GM21526 (cell line): ENCODE results near the gene DCUN1D3.

Source experiments
- ATAC-seq: cut with Tn5 transposase; IDR thresholded peaks from one replicate; pipeline ENCODE4 v1.9.1; 2021; ENCODE audit warnings: moderate library complexity; ENCODE audit not compliant: unreplicated experiment, low FRiP score

Gene DCUN1D3

GRCh38 chr16:20897253-20897897, 2.8 kb downstream of the DCUN1D3 start:
- ATAC-seq: no peak

GRCh38 chr16:20894388-20894787, 5.8 kb downstream of the DCUN1D3 start:
- ATAC-seq: no peak

DNA sequence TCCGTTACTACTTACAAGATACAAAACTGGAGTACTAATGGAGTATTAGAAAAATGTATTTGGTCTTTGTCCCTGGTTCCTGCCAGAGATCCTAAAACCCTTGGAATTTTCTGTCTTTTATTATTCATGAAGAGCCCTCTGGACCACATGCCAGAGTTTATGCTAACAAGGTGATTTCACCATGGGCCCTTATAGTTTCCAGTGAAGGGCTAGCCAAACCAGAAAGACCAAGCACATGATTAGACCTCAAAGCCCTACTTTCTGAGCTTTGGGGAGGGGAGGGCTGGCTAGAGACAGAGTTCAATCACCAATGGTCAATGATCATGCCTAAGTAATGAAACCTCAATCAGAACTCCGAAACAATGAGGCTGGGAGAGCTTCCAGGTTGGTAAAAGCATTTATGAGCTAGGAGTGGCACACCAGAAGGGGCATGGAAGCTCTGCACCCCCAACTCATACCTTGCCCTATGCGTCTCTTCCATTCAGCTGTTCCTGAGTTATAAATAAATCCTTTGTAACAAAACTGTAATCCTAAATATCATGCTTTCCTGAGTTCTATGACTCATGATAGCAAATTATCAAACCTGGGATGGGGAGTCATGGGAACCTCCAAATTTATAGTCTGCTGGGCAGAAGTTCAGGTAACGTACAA, 10.4 kb downstream of the DCUN1D3 start:
- no peak for ATAC-seq

DNA sequence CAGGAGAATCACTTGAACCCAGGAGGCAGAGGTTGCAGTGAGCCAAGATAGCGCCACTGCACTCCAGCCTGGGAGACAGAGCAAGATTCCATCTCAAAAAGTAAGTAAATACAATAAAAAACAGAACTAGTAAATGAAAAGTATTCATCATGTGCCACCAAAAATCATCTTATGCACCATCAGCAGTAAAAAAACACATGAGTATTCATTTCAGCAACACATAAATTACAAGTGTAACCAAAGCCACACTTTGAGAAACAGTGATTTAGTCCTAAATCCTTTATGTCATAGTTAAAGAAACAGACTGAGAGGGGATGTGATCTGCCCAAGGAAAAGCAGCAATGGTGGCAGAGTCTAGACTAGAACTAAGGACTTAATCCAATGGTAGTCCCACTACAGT, 13.0 kb downstream of the DCUN1D3 start:
- no peak for ATAC-seq

GRCh38 chr16:20886320-20886719, 13.8 kb downstream of the DCUN1D3 start:
- no peak for ATAC-seq

DNA sequence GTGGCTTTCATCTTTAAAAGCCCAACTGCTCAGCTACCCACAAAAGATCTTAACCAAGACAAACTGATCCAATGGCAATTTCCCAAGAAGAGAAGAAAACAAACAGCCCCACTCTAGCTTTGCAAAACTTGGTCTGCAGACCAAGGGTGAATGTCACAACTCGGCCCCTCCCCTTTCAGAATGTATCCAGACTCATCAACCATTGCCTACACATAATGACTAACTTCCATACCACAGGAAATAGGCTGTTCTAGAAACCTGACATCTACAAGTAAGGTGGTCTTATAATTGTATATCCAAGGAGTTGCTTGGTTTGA, 16.0 kb downstream of the DCUN1D3 start:
- ATAC-seq: no peak

DNA sequence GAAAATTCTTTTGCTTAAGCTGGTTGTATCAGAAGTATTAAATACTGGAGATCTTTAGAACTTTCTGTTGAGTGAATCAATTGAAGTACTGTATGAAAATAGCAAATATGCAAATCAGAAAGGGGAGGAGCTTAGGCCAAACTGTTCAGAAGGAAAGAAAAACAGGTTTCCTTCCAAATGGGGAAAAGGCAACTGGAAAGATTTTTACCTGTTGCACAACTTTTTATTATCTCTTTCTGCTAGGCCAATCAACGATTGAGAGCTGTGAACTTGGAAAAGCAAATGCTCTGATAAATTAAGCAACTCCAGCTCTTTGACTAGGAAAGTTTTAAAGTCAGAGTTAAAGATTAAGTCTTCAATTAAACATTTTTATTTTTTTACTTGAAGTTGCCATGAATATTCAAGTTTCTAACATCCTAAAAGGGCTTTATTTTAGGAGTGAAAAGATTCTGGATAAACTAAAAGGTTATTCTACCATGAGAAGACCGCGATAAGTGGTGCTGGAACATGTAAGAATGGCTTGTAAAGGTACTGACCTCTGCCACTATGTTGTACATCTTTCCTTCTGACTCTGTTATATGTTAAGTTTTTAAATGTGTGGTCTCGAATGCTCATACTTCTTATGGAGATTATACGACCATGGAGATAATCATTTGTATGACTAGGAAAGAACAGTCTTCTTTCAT, 16.5 kb downstream of the DCUN1D3 start:
- no peak for ATAC-seq

DNA sequence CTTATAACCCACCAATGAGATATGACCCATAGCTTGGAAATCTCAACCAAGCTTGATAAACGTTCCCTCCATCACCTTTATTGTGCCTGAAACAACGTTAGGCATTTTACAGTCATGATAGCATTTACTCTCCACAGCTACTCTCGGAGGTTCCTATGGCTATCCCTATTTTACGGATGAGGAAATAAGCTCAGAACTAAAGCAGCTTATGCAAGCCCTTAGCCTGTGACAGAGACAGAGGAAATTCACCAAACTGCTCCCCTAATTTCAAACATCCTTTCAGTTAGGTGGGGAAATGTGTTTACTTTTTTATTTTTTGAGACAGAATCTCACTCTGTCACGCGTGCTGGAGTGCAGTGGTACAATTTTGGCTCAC, 18.7 kb downstream of the DCUN1D3 start:
- ATAC-seq: no peak

- ATAC-seq: no peak
Measured at GRCh38 chr16:20880867-20881502, 19.2 kb downstream of the DCUN1D3 start.

DNA sequence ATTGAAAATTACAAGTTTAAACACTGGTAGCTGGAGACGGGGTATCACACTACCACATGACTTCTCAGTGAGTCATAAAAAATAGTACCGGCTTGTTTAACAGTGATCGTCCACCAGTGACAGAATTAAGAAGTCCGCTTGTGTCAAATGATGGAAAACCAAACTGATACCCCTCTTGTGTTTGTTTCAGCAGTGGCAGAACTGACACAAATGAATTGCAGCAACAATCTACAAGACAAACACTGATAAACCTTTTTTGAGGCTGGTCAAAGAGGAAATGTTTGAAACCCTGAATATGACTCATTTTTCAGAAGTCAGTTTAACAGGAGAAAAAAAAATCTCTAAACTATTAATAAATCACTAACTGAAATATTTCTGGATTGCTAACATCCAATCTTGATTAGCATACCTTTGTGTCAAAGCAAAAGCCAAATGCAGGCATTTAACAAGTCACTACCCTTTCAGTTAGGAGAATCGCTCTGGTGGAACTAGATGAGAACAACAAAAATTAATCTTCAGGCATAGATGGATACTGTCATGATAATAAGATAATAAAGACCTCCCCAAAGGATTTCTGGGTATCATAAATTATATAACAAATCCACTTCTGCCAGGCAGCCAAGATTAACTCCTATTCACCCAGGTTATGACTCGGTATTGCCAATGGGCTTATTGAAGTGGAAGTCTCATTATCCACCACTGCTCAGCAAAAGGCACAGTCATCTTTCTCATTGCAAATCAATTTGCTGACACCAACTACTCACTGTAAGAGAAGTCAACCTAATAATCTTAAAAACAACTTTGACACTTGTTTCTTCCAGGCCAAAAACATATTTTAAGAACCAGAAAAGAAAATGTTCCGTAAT, 20.8 kb downstream of the DCUN1D3 start:
- peak; percentile 38 for ATAC-seq

DNA sequence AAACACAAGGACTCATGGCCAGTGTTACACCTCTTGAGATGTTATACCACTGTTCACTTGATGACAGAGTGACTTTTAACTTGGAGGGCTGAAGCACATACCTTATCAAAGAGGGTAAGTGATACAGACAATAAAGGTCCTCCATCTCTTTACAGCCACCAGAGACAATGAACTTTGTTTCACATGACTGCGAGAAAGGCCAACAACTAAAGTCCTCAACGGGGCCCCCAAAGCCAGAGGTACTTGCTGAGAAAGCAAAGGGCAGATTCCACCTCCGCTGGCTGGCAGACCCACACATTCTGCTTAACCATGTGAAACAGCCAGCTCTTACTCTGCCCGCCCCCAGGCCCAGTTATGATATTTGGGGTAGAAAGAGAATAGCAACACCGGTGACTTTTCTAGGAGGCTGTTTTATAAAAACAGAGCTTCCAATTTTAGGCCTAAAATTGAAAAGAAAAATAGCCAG, 21.4 kb downstream of the DCUN1D3 start:
- ATAC-seq: no peak

- ATAC-seq: no peak
Measured at GRCh38 chr16:20875355-20875650, 24.9 kb downstream of the DCUN1D3 start.

DNA sequence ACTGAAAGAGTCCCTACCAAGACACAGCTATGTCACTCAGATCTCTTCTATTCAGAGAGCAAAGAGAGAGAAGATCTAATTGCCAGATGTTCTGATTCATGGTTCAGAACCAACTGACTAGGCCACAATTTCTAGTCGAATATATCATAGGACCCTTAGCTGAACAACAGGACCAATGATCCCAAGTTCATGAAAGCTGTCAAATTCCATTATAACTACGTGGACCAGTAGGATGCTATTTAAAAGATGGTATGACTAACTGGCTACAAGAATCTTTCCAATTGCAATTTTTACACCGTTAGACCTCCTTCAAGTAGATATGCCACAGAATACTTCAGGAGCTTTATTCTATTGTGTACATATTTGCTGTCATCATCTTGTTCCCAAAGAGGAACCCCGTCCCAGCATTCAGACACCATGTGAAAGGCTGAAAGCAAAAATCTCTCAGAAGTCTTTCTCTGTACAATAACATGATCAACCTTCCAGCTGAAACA, 26.0 kb downstream of the DCUN1D3 start:
- ATAC-seq: no peak

- ATAC-seq: no peak
Measured at GRCh38 chr16:20873331-20873730, 26.8 kb downstream of the DCUN1D3 start.

- no peak for ATAC-seq
Measured at GRCh38 chr16:20871941-20872815, 28.0 kb downstream of the DCUN1D3 start.

- no peak for ATAC-seq
Measured at GRCh38 chr16:20871258-20871657, 28.9 kb downstream of the DCUN1D3 start.

- no peak for ATAC-seq
Measured at GRCh38 chr16:20870122-20870820, 29.9 kb downstream of the DCUN1D3 start.

DNA sequence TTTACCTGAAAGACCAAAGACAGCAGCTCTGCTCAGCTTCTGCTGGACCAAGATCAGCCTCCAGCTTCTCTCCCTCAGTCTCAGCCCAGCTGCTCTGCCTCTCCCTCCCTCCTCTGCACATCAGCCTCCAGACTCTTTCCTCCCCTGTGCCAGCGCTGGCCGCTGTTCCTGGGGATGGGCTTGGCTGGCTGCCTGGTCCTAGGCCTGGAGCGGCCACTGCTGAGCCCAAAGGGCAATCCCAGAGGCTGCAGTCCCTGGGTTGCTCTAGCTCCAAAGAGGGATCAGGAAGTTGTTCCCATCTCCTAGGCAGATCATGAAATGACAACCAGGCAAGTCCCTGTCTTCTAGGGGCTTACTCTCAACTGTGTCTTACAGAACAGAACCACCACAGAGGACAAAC, 31.3 kb downstream of the DCUN1D3 start:
- ATAC-seq: no peak

GRCh38 chr16:20867585-20867984, 32.6 kb downstream of the DCUN1D3 start:
- no peak for ATAC-seq
